Right lobe of liver (tissue), 6 donors: ENCODE data around the gene OPCML. TPM values are rescaled to one million over a fixed set of nuclear protein-coding genes. Genes with fewer than 3 reads are reported as not detected.

Source experiments
- ATAC-seq, 4 donors: fragments of 200-7000 bp; cut with Tn5 transposase; one replicate each; pipeline ENCODE4 v1.9.1; 2020; ENCODE audit warnings: mild to moderate bottlenecking in 4 of 4, moderate library complexity in 4 of 4
- DNase-seq, 3 donors: peaks; one replicate each; pipeline ENCODE4 v3.0.0-alpha.2; 2020
- H3K27ac ChIP-seq, 3 donors: fragments of 200-600 bp; one replicate each; pipeline ENCODE4 v1.8.0; 2022
- H3K27me3 ChIP-seq, 2 donors: fragments of 200-600 bp; one replicate each; pipeline ENCODE4 v1.8.0; 2022
- H3K36me3 ChIP-seq, 4 donors: fragments of 200-600 bp; sonication (generic) in 1 of 4; one replicate each; pipeline versions ENCODE4 v1.5.1 to v1.8.0; 2017 to 2022; ENCODE audit warnings: control low read depth in 1 of 4
- H3K4me1 ChIP-seq, 4 donors: fragments of 200-600 bp; sonication (generic) in 1 of 4; one replicate each; pipeline versions ENCODE4 v1.5.1 to v1.8.0; 2017 to 2022; ENCODE audit warnings: control low read depth in 1 of 4
- H3K4me3 ChIP-seq, 3 donors: fragments of 200-600 bp; one replicate each; pipeline ENCODE4 v1.8.0; 2022
- H3K9me3 ChIP-seq, 4 donors: fragments of 200-600 bp; sonication (generic) in 1 of 4; one replicate each; pipeline versions ENCODE4 v1.5.1 to v1.8.0; 2017 to 2022; ENCODE audit warnings: control low read depth in 1 of 4
- CTCF ChIP-seq, 4 donors: fragments of 200-600 bp in 3 of 4; fragments of 450-650 bp in 1 of 4; IDR thresholded peaks; one replicate each; pipeline versions ENCODE4 v1.5.1 to v1.8.0; 2016 to 2022; ENCODE audit warnings: antibody characterized with exemption in 4 of 4, mild to moderate bottlenecking in 2 of 4
- POLR2A ChIP-seq: fragments of 450-650 bp; IDR thresholded peaks from one replicate; pipeline ENCODE4 v1.6.1; 2017; ENCODE audit warnings: antibody characterized with exemption, mild to moderate bottlenecking
- WGBS: methylation state at CpG from one replicate; pipeline ENCODE4 v1.1.6; 2018; ENCODE audit warnings: low coverage, low lambda C conversion rate; ENCODE audit not compliant: insufficient coverage; ENCODE audit errors: missing lambda C conversion rate; 5-methylcytosine and 5-hydroxymethylcytosine counted together
- intact Hi-C, 2 donors: fragments of 100-400 bp; cut with DNase I; formaldehyde crosslinking; loops; one replicate each; pipeline versions ENCODE4 v1.11.2 to v1.14.1; 2022
- total RNA-seq, 6 experiments: library from RNA; depleted of rRNA in 2 of 6; stranded (reverse); fragments of >200 nt in 2 of 6; fragmentation: NEBNext Ultra II Directional in 3 of 6; extraction: Animal tissue kit (Norgen Biotek cat#: 25700) in 3 of 6; gene quantifications; one replicate each; pipeline versions ENCODE4 v1.1.0 to v1.2.4, GENCODE V29; 2016 to 2023
- donor health status: DM: no; HTN: yes; CAD: no.
- donor health status: DM: no; HTN: no; CAD: no.
- donor health status: DM: no; HTN: no; CAD: no.
- donor health status: DM: no; HTN: yes; CAD: no.
- donor health status: DM: no; HTN: yes; CAD: no.

OPCML gene
- total RNA-seq, 6 experiments from 2014 or later: 0.11 TPM; not detected in 5

- ATAC-seq (no peak), DNase-seq (no peak)
- Histone ChIP-seq H3K9me3 (no peaks in the 10 kb centered on the region), H3K4me1 (peaks cover 0 to 10% (median 0%) of the 10 kb centered on the region in 4 donors), H3K27me3 (no peaks in the 10 kb centered on the region), H3K36me3 (no peaks in the 10 kb centered on the region), H3K27ac (no peak overlapping the region), H3K4me3 (no peak overlapping the region)
- intact Hi-C loops: no loop called here
- WGBS: 69% methylated on average over 6 of the region's 6 CpGs
- no peak for TF ChIP-seq POLR2A
- no peak for TF ChIP-seq CTCF (IDR thresholded peaks at IDR 0.05)
Measured at GRCh38 chr11:132621976-132622580, 910.2 kb downstream of the OPCML start.

GRCh38 chr11:132620423-132620822, 911.9 kb downstream of the OPCML start:
- no peak for ATAC-seq
- DNase-seq: no peak
- intact Hi-C loops: no loop called here
- H3K4me1 ChIP-seq: peaks cover 0 to 10% (median 0%) of the 10 kb centered on the region in 4 donors
- H3K9me3 ChIP-seq: no peaks in the 10 kb centered on the region
- WGBS: 50% methylated on average over 1 of the region's 2 CpGs
- H3K27me3 ChIP-seq: no peaks in the 10 kb centered on the region
- no peak overlapping the region for H3K4me3 ChIP-seq
- TF ChIP-seq POLR2A: no peak
- no peak for TF ChIP-seq CTCF (IDR thresholded peaks at IDR 0.05)
- H3K27ac ChIP-seq: no peak overlapping the region
- H3K36me3 ChIP-seq: no peaks in the 10 kb centered on the region

GRCh38 chr11:132610791-132611190, 921.5 kb downstream of the OPCML start:
- DNase-seq: no peak
- ATAC-seq: no peak
- intact Hi-C loops: no loop called here
- 64% methylated on average over 4 of the region's 4 CpGs for WGBS
- Histone ChIP-seq H3K27ac (no peak overlapping the region), H3K4me1 (no peaks in the 10 kb centered on the region), H3K4me3 (no peak overlapping the region), H3K27me3 (no peaks in the 10 kb centered on the region), H3K9me3 (no peaks in the 10 kb centered on the region), H3K36me3 (no peaks in the 10 kb centered on the region)
- TF ChIP-seq CTCF (IDR thresholded peaks at IDR 0.05) (no peak), POLR2A (no peak)

GRCh38 chr11:132610216-132610615, 922.1 kb downstream of the OPCML start:
- WGBS: 72% methylated on average over 8 of the region's 8 CpGs
- Histone ChIP-seq H3K36me3 (no peaks in the 10 kb centered on the region), H3K9me3 (no peaks in the 10 kb centered on the region), H3K27me3 (no peaks in the 10 kb centered on the region), H3K4me3 (no peak overlapping the region), H3K4me1 (no peaks in the 10 kb centered on the region), H3K27ac (no peak overlapping the region)
- ATAC-seq (no peak), DNase-seq (no peak)
- TF ChIP-seq CTCF (IDR thresholded peaks at IDR 0.05): no peak
- no peak for TF ChIP-seq POLR2A
- intact Hi-C loops: no loop called here
